SK-N-SH treated with all-trans-retinoic acid at 6 μM for 48 hours (cell line): ENCODE measurements around the gene PLEKHG5.

Source experiments
- ATAC-seq: fragments of 200-7000 bp; cut with Tn5 transposase; 3 replicates; pipeline ENCODE4 v1.9.1; 2020; ENCODE audit warnings: mild to moderate bottlenecking, moderate library complexity
- ARNTL ChIP-seq: fragments of 450-650 bp; formaldehyde crosslinking; IDR thresholded peaks from 2 replicates; pipeline ENCODE4 v1.5.0; 2020; ENCODE audit warnings: low read depth, mild to moderate bottlenecking, moderate library complexity, borderline replicate concordance
- ESRRG ChIP-seq: fragments of 250-450 bp; sonication (Bioruptor Pico); IDR thresholded peaks from 2 replicates; pipeline ENCODE4 v1.6.1; 2021; ENCODE audit warnings: mild to moderate bottlenecking
- GLIS3 ChIP-seq: fragments of 250-450 bp; sonication (Bioruptor Pico); IDR thresholded peaks from 2 replicates; pipeline ENCODE4 v1.5.0; 2020; ENCODE audit warnings: mild to moderate bottlenecking, moderate library complexity
- ISL1 ChIP-seq: fragments of 250-450 bp; sonication (Bioruptor Pico); IDR thresholded peaks from 2 replicates; pipeline ENCODE4 v2.1.2; 2022; ENCODE audit warnings: mild to moderate bottlenecking, moderate library complexity
- RARB ChIP-seq: fragments of 250-450 bp; sonication (Bioruptor Pico); IDR thresholded peaks from 2 replicates; pipeline ENCODE4 v1.8.0; 2021; ENCODE audit warnings: mild to moderate bottlenecking, moderate library complexity
- SNAI2 ChIP-seq: fragments of 250-450 bp; sonication (Bioruptor Pico); IDR thresholded peaks from 2 replicates; pipeline ENCODE4 v1.5.0; 2020; ENCODE audit warnings: mild to moderate bottlenecking, moderate library complexity
- TOX ChIP-seq: fragments of 250-450 bp; sonication (Bioruptor Pico); IDR thresholded peaks from 2 replicates; pipeline ENCODE4 v1.8.0; 2021; ENCODE audit warnings: mild to moderate bottlenecking, moderate library complexity, borderline replicate concordance
- ZFP3 ChIP-seq: fragments of 250-450 bp; sonication (Bioruptor Pico); IDR thresholded peaks from 2 replicates; pipeline ENCODE4 v1.5.0; 2020; ENCODE audit warnings: mild to moderate bottlenecking, moderate library complexity
- ZFP30 ChIP-seq: fragments of 450-650 bp; formaldehyde crosslinking; IDR thresholded peaks from 2 replicates; pipeline ENCODE4 v1.5.0; 2022; ENCODE audit warnings: mild to moderate bottlenecking, moderate library complexity
- ZNF565 ChIP-seq: fragments of 450-650 bp; formaldehyde crosslinking; conservative IDR thresholded peaks from 2 replicates; pipeline ENCODE4 v1.5.0; 2020; ENCODE audit warnings: low read depth, mild to moderate bottlenecking, moderate library complexity
- ZNF70 ChIP-seq: fragments of 450-650 bp; formaldehyde crosslinking; IDR thresholded peaks from 2 replicates; pipeline ENCODE4 v1.5.0; 2020; ENCODE audit warnings: mild to moderate bottlenecking, moderate library complexity
- ZNF8 ChIP-seq: fragments of 450-650 bp; formaldehyde crosslinking; IDR thresholded peaks from 2 replicates; pipeline ENCODE4 v1.5.0; 2020; ENCODE audit warnings: mild to moderate bottlenecking, moderate library complexity
- TF ChIP-seq, protein P1 (sequence below): fragments of 250-450 bp; sonication (Bioruptor Pico); IDR thresholded peaks from 2 replicates; pipeline ENCODE4 v1.5.1; 2020; ENCODE audit warnings: low read depth, mild to moderate bottlenecking, moderate library complexity
- TF ChIP-seq, protein P2 (sequence below): fragments of 250-450 bp; sonication (Bioruptor Pico); IDR thresholded peaks from 2 replicates; pipeline ENCODE4 v1.5.0; 2020; ENCODE audit warnings: mild to moderate bottlenecking, moderate library complexity
- TF ChIP-seq, protein P3 (sequence below): fragments of 250-450 bp; sonication (Bioruptor Pico); IDR thresholded peaks from 2 replicates; pipeline ENCODE4 v1.8.0; 2021; ENCODE audit warnings: low read depth, mild to moderate bottlenecking, moderate library complexity, borderline replicate concordance
- TF ChIP-seq, protein P4 (sequence below): fragments of 250-450 bp; sonication (Bioruptor Pico); IDR thresholded peaks from 2 replicates; pipeline ENCODE4 v1.5.1; 2021; ENCODE audit warnings: mild to moderate bottlenecking, moderate library complexity
- TF ChIP-seq, protein P5 (sequence below): fragments of 250-450 bp; sonication (Bioruptor Pico); IDR thresholded peaks from 2 replicates; pipeline ENCODE4 v1.8.0; 2020; ENCODE audit warnings: mild to moderate bottlenecking, moderate library complexity, borderline replicate concordance

PLEKHG5 gene

DNA sequence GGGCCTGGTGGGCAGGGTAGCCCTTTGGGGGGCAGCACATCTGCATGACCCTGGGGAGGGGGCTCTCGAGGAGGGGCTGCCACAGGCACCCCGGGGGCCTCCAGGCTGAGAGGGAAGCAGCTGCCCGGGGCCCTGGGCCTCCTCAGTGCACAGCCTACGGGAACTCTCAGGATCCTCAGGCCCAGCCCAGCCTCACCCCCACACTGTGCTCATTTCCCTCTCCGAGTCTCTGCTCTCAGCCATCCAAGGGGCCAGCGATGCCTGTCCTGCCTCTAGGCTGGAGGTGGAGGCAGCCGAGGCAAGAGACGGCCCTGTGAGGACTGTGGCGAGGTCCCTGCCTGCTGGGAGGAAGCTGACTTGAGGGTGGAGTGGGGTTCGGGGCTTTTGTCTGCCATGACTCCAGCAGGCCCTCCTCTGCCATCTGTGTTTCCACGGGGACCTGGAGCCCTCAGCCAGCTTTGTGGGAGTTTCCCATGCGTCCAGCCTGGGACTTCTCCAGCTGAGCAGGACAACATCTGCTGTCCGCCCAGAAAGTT, 7.2 kb upstream of the PLEKHG5 start:
- no peak for ATAC-seq
- no peak for TF ChIP-seq ISL1 (CRISPR knock-in tag)
- TF ChIP-seq, protein P1, sequence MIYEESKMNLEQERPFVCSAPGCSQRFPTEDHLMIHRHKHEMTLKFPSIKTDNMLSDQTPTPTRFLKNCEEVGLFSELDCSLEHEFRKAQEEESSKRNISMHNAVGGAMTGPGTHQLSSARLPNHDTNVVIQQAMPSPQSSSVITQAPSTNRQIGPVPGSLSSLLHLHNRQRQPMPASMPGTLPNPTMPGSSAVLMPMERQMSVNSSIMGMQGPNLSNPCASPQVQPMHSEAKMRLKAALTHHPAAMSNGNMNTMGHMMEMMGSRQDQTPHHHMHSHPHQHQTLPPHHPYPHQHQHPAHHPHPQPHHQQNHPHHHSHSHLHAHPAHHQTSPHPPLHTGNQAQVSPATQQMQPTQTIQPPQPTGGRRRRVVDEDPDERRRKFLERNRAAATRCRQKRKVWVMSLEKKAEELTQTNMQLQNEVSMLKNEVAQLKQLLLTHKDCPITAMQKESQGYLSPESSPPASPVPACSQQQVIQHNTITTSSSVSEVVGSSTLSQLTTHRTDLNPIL (CRISPR knock-in tag), result no peak
- TF ChIP-seq, protein P2, sequence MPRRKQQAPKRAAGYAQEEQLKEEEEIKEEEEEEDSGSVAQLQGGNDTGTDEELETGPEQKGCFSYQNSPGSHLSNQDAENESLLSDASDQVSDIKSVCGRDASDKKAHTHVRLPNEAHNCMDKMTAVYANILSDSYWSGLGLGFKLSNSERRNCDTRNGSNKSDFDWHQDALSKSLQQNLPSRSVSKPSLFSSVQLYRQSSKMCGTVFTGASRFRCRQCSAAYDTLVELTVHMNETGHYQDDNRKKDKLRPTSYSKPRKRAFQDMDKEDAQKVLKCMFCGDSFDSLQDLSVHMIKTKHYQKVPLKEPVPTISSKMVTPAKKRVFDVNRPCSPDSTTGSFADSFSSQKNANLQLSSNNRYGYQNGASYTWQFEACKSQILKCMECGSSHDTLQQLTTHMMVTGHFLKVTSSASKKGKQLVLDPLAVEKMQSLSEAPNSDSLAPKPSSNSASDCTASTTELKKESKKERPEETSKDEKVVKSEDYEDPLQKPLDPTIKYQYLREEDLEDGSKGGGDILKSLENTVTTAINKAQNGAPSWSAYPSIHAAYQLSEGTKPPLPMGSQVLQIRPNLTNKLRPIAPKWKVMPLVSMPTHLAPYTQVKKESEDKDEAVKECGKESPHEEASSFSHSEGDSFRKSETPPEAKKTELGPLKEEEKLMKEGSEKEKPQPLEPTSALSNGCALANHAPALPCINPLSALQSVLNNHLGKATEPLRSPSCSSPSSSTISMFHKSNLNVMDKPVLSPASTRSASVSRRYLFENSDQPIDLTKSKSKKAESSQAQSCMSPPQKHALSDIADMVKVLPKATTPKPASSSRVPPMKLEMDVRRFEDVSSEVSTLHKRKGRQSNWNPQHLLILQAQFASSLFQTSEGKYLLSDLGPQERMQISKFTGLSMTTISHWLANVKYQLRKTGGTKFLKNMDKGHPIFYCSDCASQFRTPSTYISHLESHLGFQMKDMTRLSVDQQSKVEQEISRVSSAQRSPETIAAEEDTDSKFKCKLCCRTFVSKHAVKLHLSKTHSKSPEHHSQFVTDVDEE (CRISPR knock-in tag), result no peak
- TF ChIP-seq ZFP30 (CRISPR knock-in tag), result no peak
- no peak for TF ChIP-seq ZNF8 (CRISPR knock-in tag)
- no peak for TF ChIP-seq ZNF565
- no peak for TF ChIP-seq GLIS3
- TF ChIP-seq, protein P3, sequence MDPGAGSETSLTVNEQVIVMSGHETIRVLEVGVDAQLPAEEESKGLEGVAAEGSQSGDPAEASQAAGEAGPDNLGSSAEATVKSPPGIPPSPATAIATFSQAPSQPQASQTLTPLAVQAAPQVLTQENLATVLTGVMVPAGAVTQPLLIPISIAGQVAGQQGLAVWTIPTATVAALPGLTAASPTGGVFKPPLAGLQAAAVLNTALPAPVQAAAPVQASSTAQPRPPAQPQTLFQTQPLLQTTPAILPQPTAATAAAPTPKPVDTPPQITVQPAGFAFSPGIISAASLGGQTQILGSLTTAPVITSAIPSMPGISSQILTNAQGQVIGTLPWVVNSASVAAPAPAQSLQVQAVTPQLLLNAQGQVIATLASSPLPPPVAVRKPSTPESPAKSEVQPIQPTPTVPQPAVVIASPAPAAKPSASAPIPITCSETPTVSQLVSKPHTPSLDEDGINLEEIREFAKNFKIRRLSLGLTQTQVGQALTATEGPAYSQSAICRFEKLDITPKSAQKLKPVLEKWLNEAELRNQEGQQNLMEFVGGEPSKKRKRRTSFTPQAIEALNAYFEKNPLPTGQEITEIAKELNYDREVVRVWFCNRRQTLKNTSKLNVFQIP (CRISPR knock-in tag), result no peak
- no peak for TF ChIP-seq SNAI2
- TF ChIP-seq ARNTL (CRISPR knock-in tag), result no peak
- no peak for TF ChIP-seq ZNF70 (CRISPR knock-in tag)
- TF ChIP-seq, protein P4, sequence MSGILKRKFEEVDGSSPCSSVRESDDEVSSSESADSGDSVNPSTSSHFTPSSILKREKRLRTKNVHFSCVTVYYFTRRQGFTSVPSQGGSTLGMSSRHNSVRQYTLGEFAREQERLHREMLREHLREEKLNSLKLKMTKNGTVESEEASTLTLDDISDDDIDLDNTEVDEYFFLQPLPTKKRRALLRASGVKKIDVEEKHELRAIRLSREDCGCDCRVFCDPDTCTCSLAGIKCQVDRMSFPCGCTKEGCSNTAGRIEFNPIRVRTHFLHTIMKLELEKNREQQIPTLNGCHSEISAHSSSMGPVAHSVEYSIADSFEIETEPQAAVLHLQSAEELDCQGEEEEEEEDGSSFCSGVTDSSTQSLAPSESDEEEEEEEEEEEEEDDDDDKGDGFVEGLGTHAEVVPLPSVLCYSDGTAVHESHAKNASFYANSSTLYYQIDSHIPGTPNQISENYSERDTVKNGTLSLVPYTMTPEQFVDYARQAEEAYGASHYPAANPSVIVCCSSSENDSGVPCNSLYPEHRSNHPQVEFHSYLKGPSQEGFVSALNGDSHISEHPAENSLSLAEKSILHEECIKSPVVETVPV (CRISPR knock-in tag), result no peak
- no peak for TF ChIP-seq RARB (CRISPR knock-in tag)

DNA sequence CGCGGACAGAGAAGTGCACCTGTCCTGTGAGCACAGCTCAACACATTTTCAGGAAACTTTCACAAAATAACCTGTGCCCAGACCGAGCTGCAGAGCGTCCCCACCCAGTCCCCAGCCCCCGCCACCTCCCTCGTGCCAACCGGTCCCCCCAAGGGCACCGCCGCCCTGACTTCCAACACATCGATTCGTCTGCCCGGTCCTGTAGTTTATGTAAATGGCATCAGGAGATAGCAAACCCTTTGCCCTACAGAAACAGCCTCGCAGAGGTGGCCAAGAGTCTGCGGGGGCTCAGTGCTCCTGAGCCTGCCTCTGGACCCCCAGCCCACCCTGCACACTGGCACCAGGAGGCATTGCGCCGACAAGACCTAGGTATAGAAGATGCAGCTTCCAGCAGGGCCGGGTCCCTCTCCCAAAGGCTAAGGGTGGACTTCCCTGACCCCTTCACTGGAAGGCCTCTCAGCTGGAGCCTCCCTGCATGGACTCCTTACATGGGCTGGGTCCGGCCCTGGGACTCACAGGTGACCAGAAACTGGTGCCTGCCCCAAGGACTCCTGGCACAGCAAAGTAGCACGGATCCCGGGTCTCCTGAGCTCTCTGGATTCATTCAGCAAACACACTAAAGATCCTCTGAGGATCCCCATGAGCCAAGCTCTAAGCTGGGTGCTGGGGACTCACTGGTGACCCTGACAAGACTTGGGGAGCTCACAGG, 6.6 kb upstream of the PLEKHG5 start:
- TF ChIP-seq ZNF8 (CRISPR knock-in tag) (no peak), ZFP3 (CRISPR knock-in tag) (no peak), SNAI2 (no peak), ESRRG (CRISPR knock-in tag) (no peak), TOX (CRISPR knock-in tag) (no peak), RARB (CRISPR knock-in tag) (no peak), ARNTL (CRISPR knock-in tag) (no peak)
- TF ChIP-seq, protein P5, sequence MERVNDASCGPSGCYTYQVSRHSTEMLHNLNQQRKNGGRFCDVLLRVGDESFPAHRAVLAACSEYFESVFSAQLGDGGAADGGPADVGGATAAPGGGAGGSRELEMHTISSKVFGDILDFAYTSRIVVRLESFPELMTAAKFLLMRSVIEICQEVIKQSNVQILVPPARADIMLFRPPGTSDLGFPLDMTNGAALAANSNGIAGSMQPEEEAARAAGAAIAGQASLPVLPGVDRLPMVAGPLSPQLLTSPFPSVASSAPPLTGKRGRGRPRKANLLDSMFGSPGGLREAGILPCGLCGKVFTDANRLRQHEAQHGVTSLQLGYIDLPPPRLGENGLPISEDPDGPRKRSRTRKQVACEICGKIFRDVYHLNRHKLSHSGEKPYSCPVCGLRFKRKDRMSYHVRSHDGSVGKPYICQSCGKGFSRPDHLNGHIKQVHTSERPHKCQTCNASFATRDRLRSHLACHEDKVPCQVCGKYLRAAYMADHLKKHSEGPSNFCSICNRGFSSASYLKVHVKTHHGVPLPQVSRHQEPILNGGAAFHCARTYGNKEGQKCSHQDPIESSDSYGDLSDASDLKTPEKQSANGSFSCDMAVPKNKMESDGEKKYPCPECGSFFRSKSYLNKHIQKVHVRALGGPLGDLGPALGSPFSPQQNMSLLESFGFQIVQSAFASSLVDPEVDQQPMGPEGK (CRISPR knock-in tag), result no peak
- TF ChIP-seq, protein P2 (CRISPR knock-in tag), result no peak
- ATAC-seq, result no peak; the same call in 2 of the 3 replicates
